IPS-15b (cell line): ENCODE measurements around the gene CHST8.

Source experiments
- H3K27me3 ChIP-seq: one replicate; pipeline ENCODE4 v1.6.1; 2013; ENCODE audit warnings: low read length; ENCODE audit not compliant: control insufficient read depth, insufficient read depth
- H3K36me3 ChIP-seq: one replicate; pipeline ENCODE4 v1.6.1; 2013; ENCODE audit warnings: low read length; ENCODE audit not compliant: control insufficient read depth, insufficient read depth
- H3K4me1 ChIP-seq: one replicate; pipeline ENCODE4 v1.6.1; 2013; ENCODE audit warnings: mild to moderate bottlenecking, low read length; ENCODE audit not compliant: control insufficient read depth, insufficient read depth
- H3K4me3 ChIP-seq: one replicate; pipeline ENCODE4 v1.5.1; 2013; ENCODE audit warnings: low read depth, low read length
- H3K9ac ChIP-seq: one replicate; pipeline ENCODE4 v1.6.1; 2013; ENCODE audit warnings: low read depth, mild to moderate bottlenecking, low read length
- H3K9me3 ChIP-seq: one replicate; pipeline ENCODE4 v1.6.1; 2013; ENCODE audit warnings: mild to moderate bottlenecking, low read length; ENCODE audit not compliant: control insufficient read depth, insufficient read depth

The CHST8 gene

DNA sequence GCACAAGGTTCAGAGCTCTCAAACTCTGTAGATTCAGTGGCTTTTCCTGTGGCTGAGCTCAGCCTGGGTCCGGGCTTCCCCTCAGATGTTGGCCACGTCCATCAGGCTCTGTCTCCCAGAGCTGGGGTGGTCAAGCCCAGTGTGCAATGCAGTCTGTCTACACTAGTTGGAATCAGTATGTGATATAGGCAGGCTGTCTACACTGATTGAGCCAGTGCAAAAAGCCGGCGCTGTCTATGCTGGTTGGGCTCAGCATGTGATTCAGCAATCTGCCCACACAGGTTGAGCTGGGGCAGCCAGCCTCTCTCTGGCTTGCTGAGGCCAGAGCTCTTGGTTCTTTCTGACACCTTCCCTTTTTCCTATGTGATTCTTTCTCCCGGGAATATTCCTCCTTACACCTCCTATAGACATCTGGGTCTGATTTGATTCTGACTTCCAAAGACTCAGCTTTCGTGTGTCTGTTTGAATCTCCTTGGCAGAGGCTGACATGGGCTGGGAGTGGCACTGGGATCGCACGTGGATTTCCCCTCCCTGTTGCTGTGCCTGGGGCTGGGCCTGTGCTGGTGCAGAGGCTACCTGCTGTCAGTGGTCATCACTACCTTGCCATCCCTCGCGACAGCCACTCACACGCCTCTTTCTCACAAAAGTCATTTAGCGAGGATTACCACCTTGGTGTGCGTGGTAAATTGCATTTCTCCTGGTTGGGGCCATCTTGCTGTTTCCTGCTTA lies 9.3 kb downstream of the CHST8 start:
- Histone ChIP-seq H3K9me3 (no peaks in the 10 kb centered on the region), H3K4me3 (no peak overlapping the region), H3K4me1 (peaks cover 5% of the 10 kb centered on the region), H3K36me3 (no peaks in the 10 kb centered on the region), H3K27me3 (no peaks in the 10 kb centered on the region), H3K9ac (peak overlapping the region; percentile 18)

DNA sequence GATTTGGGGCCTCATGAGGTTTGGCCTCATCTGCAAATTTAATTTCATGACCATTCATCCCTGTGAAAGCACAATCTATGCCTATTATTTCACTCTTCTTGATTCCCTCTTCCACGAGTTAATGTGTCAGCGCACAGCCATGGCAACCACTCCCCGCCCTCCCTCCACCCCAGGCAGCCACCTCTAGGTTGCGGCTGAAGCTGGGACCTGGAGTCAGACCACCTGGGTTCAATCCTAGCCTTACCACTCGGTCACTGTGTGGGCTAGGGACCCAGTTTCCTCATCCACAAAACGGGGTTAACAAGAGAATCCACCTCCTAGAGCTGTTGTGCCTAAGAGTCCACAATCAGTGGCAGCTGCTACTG lies 9.8 kb downstream of the CHST8 start:
- Histone ChIP-seq H3K36me3 (no peaks in the 10 kb centered on the region), H3K27me3 (no peaks in the 10 kb centered on the region), H3K4me3 (no peak overlapping the region), H3K4me1 (peaks cover 4% of the 10 kb centered on the region), H3K9me3 (no peaks in the 10 kb centered on the region), H3K9ac (no peak overlapping the region)

DNA sequence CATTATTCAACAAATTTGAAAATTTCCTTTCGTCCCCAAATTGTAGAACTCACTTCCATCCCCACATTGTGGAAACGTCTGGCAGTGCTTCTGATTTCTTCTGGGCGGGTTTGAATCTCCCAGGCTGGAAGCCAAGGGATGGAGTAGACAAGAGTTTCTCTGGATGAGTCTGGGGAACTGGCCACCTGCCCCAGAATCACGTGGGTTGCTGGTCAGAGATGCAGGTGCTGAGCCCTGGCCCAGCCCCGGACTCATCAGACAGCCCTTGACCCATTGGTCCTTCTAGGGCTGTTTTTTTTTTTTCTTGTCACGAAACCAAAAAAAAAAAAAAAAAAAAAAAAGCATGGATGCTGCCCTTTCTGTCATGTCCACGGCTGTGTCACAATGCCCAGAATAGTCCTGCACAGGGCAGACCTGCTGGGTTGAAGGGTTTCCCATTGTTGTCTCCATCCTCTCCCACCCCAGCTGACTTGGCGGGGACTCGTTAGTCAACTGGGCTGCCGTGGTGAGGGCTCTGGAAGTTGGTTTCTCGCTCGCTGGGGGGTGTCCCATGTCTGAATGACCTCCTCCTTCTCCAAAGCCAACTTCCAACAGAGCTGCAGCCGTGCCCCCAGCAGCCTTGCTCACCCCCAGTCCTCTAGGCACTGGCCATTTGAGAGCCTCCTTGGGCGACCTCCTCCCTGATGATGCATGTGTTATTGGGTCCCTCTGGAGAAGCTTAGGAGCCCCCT lies 12.8 kb downstream of the CHST8 start:
- H3K9me3 ChIP-seq, result no peaks in the 10 kb centered on the region
- no peak overlapping the region for H3K4me3 ChIP-seq
- no peaks in the 10 kb centered on the region for H3K36me3 ChIP-seq
- peaks cover 18% of the 10 kb centered on the region for H3K4me1 ChIP-seq
- no peak overlapping the region for H3K9ac ChIP-seq
- H3K27me3 ChIP-seq, result no peaks in the 10 kb centered on the region

DNA sequence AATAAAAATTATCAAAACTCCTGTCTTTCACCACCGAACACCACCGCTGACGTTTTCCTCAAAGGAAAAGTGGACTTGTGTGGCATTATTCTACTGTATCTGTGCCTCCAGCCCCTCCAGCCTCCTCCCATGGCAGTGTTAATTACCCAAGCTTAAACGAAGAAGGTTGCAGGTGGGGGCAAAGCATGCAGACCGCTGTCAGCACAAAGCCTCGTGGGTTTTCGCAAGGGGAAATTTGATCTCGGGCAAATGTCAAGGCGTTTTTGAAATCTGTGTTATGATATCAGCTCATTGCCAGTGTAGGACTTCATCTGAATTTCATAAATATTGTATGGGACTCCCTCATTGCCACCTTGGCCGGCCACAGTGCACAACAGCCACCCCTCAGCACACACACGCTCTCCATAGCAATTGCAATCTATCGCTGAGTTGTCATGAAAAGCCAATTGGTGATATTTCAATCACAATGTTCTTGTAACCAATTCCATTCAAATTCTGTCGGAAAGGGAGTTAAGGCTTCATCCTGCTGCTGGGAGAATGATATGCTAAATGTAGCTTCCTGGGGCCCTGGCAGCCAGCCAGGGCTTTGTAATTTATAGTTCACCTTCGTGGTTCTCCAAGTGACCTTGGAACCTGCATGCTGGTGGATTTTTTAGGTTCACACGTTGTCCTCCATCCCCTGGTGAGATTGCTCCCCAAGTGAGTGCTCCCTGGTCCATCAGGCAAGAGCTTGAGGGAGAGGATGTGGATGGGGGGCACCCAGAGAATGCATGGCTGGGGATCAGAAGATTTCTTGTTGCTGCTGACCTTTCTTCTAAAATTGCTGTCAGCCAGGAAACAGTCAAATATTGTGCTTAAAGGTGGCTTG lies 16.6 kb downstream of the CHST8 start:
- H3K4me1 ChIP-seq, result peaks cover 16% of the 10 kb centered on the region
- H3K36me3 ChIP-seq, result no peaks in the 10 kb centered on the region
- no peak overlapping the region for H3K9ac ChIP-seq
- no peaks in the 10 kb centered on the region for H3K27me3 ChIP-seq
- H3K4me3 ChIP-seq, result no peak overlapping the region
- no peaks in the 10 kb centered on the region for H3K9me3 ChIP-seq

DNA sequence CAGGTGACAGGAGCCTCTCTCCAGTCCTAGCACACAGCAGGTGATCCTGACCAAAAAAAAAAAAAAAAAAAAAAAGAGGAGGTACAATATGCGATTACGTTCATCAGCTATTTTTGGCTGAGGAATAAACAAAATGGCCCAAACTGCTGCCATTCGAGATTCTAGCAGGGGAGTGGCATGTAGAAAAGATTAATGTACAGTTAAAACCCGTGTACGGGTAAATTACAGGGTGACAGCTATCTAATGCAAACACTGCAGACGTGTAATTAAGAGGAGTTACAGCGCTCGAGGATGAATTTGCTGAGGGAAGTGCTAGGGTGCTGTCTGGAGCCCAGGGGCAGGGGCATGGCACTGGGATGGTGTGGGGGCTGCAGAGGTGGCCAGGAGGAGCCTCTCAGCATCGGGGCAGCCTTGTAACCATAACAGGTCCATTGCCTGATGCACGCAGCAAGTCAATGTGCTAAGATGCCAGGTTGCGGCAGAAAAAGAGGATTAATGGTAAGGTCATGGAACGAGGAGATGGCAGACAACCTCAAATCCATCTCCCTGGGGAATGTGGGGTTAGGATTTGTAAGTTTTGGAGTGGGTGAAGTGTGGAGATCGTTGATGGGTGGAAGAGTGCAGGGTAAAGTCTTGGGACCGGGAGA lies 17.4 kb downstream of the CHST8 start:
- Histone ChIP-seq H3K4me1 (peaks cover 16% of the 10 kb centered on the region), H3K9me3 (no peaks in the 10 kb centered on the region), H3K9ac (no peak overlapping the region)

DNA sequence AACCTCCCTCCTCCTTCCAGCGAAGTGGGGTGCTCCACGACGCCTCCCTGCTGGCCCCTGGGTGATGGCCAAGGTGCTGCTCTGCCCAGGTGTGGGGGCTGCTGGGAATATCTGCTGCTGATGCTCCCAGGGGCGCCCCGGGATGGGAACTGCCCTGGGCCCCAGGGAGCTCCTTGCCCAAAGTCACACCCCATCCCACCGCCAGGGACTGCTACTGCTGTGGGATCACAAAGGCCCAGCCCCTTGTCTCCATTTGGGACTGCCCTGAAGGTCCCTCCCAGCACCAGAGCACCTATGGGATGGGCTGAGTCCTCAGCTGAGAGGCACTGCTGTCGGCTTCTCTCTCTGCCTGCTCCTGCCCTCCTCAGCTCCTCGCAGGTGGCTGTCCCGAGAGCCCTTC lies 19.0 kb downstream of the CHST8 start:
- H3K9me3 ChIP-seq, result no peaks in the 10 kb centered on the region
- H3K36me3 ChIP-seq, result no peaks in the 10 kb centered on the region
- no peak overlapping the region for H3K4me3 ChIP-seq
- no peaks in the 10 kb centered on the region for H3K27me3 ChIP-seq
- peaks cover 16% of the 10 kb centered on the region for H3K4me1 ChIP-seq
- no peak overlapping the region for H3K9ac ChIP-seq

More for the DNA sequence above, 17.4 kb downstream of the CHST8 start:
- no peaks in the 10 kb centered on the region for H3K27me3 ChIP-seq
- no peak overlapping the region for H3K4me3 ChIP-seq
- no peaks in the 10 kb centered on the region for H3K36me3 ChIP-seq

DNA sequence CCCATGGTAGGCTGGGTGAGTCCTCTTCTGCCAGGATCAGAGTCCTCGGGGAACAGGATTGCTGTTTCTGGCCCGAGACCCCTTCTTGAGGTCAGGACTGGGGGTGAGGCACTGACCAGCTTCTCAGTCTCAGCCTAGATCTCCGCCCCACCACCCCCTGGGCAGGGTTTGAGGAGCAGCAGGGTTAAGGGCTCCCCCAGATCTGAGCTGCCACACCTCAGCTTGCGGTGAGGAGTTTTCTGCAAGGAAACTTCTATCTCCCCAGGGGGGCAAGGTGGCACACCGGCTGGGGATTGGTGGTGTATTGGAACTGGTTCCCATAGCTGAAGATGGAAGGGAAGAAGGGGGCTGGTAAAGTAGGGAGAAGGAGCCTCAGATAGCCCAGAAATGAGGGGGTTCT lies 19.5 kb downstream of the CHST8 start:
- Histone ChIP-seq H3K27me3 (no peaks in the 10 kb centered on the region), H3K4me1 (peaks cover 16% of the 10 kb centered on the region), H3K9ac (no peak overlapping the region), H3K4me3 (no peak overlapping the region), H3K36me3 (no peaks in the 10 kb centered on the region), H3K9me3 (no peaks in the 10 kb centered on the region)

DNA sequence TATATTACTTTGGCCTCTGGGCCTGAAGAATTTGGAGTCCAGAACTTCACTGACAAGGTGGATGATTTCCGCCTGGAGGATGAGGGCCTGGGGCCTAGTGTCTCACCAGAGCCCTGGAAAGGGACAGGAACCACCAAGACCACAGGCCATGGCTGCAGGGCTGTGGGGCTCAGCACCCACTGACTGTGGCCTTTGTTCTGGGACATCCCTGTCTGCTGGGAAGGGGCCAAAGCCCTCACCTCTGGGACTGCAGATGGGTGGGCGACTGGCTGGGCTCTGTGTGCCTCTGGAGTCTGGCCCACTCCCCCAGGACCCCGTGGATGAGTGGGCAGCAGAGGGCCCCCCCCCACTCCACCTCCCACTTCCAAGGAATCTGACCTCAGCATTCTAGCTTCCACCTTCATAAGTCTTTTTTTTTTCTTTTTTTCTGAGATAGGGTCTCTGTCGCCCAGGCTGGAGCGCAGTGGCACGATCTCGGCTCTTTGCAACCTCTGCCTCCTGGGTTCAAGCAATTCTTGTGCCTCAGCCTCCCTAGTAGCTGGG lies 20.3 kb downstream of the CHST8 start:
- Histone ChIP-seq H3K9ac (no peak overlapping the region), H3K36me3 (no peaks in the 10 kb centered on the region), H3K4me3 (no peak overlapping the region), H3K9me3 (no peaks in the 10 kb centered on the region), H3K4me1 (peaks cover 16% of the 10 kb centered on the region), H3K27me3 (no peaks in the 10 kb centered on the region)

DNA sequence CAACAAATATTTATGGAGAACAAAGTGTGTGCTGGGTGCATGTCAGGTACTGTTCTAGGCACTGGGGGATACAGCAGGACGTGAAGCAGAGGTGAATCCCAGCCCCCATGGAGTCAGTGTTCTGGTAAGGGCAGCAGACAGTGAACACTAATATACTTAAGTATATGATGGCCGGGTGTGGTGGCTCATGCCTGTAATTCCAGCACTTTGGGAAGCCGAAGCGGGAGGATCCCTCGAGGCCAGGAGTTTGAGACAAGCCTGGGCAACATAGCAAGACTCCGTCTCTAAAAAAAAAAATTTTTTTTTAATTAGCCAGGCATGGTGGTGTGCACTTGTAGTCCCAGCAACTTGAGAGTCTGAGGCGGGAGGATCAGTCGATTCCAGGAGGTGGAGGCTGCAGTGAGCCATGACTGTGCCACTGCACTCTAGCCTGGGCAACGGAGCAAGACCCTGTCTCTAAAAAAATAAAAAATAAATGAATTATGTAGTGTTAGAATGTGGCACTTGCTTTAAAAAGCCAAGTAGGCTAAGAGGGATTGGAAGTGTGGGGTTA lies 22.6 kb downstream of the CHST8 start:
- Histone ChIP-seq H3K4me3 (no peak overlapping the region), H3K9ac (no peak overlapping the region), H3K4me1 (peaks cover 9% of the 10 kb centered on the region), H3K27me3 (no peaks in the 10 kb centered on the region), H3K9me3 (no peaks in the 10 kb centered on the region), H3K36me3 (no peaks in the 10 kb centered on the region)

DNA sequence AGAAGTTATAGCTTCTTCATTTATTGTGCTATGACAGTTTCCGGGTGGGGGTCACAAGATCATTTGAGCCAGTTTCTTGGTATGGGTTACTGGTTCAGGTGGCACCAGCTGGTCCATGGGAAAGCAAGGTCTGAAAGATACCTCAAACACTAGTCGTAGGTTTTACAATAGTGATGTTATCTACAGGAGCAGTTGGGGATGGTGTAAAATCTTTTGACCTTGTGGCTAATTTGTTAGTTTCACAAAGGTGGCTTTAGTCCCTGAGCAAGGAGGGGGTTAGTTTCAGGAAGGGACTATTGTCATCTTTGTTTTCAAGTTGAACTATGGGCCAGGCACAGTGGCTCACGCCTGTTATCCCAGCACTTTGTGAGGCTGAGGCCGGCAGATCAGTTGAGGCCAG lies 24.6 kb downstream of the CHST8 start:
- H3K36me3 ChIP-seq, result no peaks in the 10 kb centered on the region
- no peak overlapping the region for H3K9ac ChIP-seq
- no peaks in the 10 kb centered on the region for H3K9me3 ChIP-seq
- peaks cover 12% of the 10 kb centered on the region for H3K4me1 ChIP-seq
- H3K27me3 ChIP-seq, result no peaks in the 10 kb centered on the region
- no peak overlapping the region for H3K4me3 ChIP-seq

DNA sequence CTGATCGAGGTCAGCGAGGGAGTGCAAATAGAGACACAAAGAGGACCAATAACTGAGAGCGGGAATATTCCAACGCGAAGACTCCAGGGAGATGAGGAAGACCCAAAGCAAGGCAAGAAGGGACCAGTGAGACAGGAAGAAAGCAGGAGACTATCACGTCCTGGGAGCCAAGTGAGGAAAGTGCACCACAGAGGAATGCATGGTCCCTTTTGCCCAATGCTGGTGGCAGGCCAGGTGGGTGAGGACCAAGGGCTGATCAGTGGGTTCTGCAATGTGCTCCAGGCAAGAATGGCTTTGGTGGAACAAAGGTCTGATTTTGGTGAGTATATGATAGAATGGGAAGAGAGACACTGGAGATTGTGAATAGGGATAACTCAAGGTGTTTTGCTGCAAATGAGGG lies 25.4 kb downstream of the CHST8 start:
- H3K27me3 ChIP-seq, result no peaks in the 10 kb centered on the region
- H3K36me3 ChIP-seq, result no peaks in the 10 kb centered on the region
- H3K4me1 ChIP-seq, result peaks cover 12% of the 10 kb centered on the region
- no peak overlapping the region for H3K9ac ChIP-seq
- H3K4me3 ChIP-seq, result no peak overlapping the region
- H3K9me3 ChIP-seq, result no peaks in the 10 kb centered on the region
